ENCODE results near the gene CST1. TPM values are rescaled to one million over a fixed set of nuclear protein-coding genes. Genes with fewer than 3 reads are reported as not detected.
"Not testable (repeated sequence)": the region's sequence is repeated elsewhere in the genome, so short reads cannot be mapped to it uniquely, and the experiment has no call there.

The CST1 gene
- total RNA-seq, 6 donors from 2014 or later, result not detected

- H3K4me1 ChIP-seq, result peaks cover 0 to 5% (median 0%) of the 10 kb centered on the region in 4 donors
- no peaks in the 10 kb centered on the region for H3K27me3 ChIP-seq
- H3K36me3 ChIP-seq, result no peaks in the 10 kb centered on the region
- 82% methylated on average over 5 of the region's 5 CpGs; no CpG with 5 or more reads in 1 of the 2 donors for WGBS, 2 donors
- H3K9me3 ChIP-seq, result no peaks in the 10 kb centered on the region
- DNase-seq, result no peak
- H3K27ac ChIP-seq, result no peak overlapping the region
- no peak for ATAC-seq (ENCODE audit: low FRiP score in 2 of 2)
- TF ChIP-seq POLR2A (IDR thresholded peaks at IDR 0.05) (no peak), POLR2AphosphoS5 (IDR thresholded peaks at IDR 0.05) (no peak), CTCF (IDR thresholded peaks at IDR 0.05) (no peak), EP300 (IDR thresholded peaks at IDR 0.05) (no peak)
- no peak overlapping the region for H3K4me3 ChIP-seq
These were observed 989 bp downstream of the CST1 start for GRCh38 chr20:23749746-23750145.

GRCh38 chr20:23748975-23749374, 1.8 kb downstream of the CST1 start:
- not testable (repeated sequence) for H3K36me3 ChIP-seq; ATAC-seq (ENCODE audit: low FRiP score in 2 of 2); H3K27me3 ChIP-seq; DNase-seq; H3K9me3 ChIP-seq; H3K4me3 ChIP-seq; H3K4me1 ChIP-seq; H3K27ac ChIP-seq
- 89 to 91% methylated on average over 7 to 10 of the region's 10 CpGs for WGBS, 2 donors

- ATAC-seq (ENCODE audit: low FRiP score in 2 of 2), result peak in 1 of 2 donors; percentile 32
- H3K4me1 ChIP-seq, H3K36me3 ChIP-seq, H3K4me3 ChIP-seq, H3K27ac ChIP-seq, DNase-seq, H3K27me3 ChIP-seq, H3K9me3 ChIP-seq: not testable (repeated sequence)
- WGBS, 2 donors, result 80 to 87% methylated on average over 5 to 6 of the region's 7 CpGs
These were observed 3.2 kb downstream of the CST1 start for GRCh38 chr20:23747551-23747950.

GRCh38 chr20:23747092-23747491, 3.6 kb downstream of the CST1 start:
- H3K9me3 ChIP-seq; H3K4me1 ChIP-seq; ATAC-seq (ENCODE audit: low FRiP score in 2 of 2); H3K4me3 ChIP-seq; H3K36me3 ChIP-seq; H3K27ac ChIP-seq; H3K27me3 ChIP-seq: not testable (repeated sequence)
- DNase-seq, result peak in 1 of 2 donors; percentile 43
- 70 to 100% methylated on average over 2 to 4 of the region's 4 CpGs for WGBS, 2 donors

GRCh38 chr20:23746321-23746720, 4.4 kb downstream of the CST1 start:
- H3K9me3 ChIP-seq, result no peaks in the 10 kb centered on the region
- WGBS, 2 donors, result 43 to 90% methylated on average over 6 of the region's 6 CpGs
- no peak overlapping the region for H3K27ac ChIP-seq
- no peak overlapping the region for H3K4me3 ChIP-seq
- no peaks in the 10 kb centered on the region for H3K36me3 ChIP-seq
- no peak for ATAC-seq (ENCODE audit: low FRiP score in 2 of 2)
- no peaks in the 10 kb centered on the region for H3K4me1 ChIP-seq
- no peak for TF ChIP-seq POLR2A (IDR thresholded peaks at IDR 0.05)
- TF ChIP-seq POLR2AphosphoS5 (IDR thresholded peaks at IDR 0.05), result no peak
- no peak for TF ChIP-seq CTCF (IDR thresholded peaks at IDR 0.05)
- TF ChIP-seq EP300 (IDR thresholded peaks at IDR 0.05), result no peak
- DNase-seq, result no peak
- H3K27me3 ChIP-seq, result no peaks in the 10 kb centered on the region

GRCh38 chr20:23745247-23745646, 5.5 kb downstream of the CST1 start:
- Histone ChIP-seq H3K4me3 (no peak overlapping the region), H3K4me1 (no peaks in the 10 kb centered on the region), H3K36me3 (no peaks in the 10 kb centered on the region), H3K27ac (no peak overlapping the region), H3K9me3 (no peaks in the 10 kb centered on the region), H3K27me3 (no peaks in the 10 kb centered on the region)
- TF ChIP-seq CTCF (IDR thresholded peaks at IDR 0.05) (no peak), POLR2AphosphoS5 (IDR thresholded peaks at IDR 0.05) (no peak), EP300 (IDR thresholded peaks at IDR 0.05) (no peak), POLR2A (IDR thresholded peaks at IDR 0.05) (no peak)
- ATAC-seq (ENCODE audit: low FRiP score in 2 of 2) (no peak), DNase-seq (no peak)
- 84 to 87% methylated on average over 2 of the region's 2 CpGs for WGBS, 2 donors

All from upper lobe of left lung (tissue), 6 donors.